ENCODE data around the gene POLR3A. TPM values are rescaled to one million over a fixed set of nuclear protein-coding genes. Genes with fewer than 3 reads are reported as not detected.

POLR3A gene
- total RNA-seq, 2 donors from 2014 or later = 28.2 to 28.6 TPM

DNA sequence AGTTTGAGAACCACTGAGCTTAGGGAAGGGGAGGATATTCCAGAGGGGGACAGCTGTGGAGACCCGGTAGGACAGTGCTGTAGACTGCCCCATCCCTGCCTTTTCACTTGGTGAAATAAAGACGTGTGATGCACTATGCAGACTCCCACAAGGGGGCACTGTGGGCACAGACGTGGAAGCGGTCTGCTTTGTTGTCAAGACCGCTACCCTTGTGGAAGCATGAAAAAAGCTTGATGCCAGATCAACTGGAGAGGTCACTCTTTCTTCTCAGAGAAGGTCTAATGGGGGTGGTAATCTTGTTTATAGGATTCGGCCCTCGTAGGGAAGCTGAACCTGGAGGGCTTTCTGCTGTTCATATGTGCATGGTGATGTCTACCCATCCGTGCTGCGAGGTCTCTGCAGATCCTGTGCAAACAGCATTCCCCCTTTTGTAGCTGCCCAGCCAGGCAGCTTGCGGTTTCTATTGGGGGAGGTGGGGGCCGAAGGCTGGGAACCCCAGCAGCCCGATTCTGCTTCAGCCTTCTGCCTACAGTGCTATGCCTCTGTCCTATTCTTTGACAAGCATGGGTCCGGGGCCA is 18.1 kb upstream of the POLR3A start:
- H3K27me3 Mint-ChIP-seq (ENCODE audit: insufficient read depth) = no peaks in the 10 kb centered on the region
- TF ChIP-seq, protein P1, sequence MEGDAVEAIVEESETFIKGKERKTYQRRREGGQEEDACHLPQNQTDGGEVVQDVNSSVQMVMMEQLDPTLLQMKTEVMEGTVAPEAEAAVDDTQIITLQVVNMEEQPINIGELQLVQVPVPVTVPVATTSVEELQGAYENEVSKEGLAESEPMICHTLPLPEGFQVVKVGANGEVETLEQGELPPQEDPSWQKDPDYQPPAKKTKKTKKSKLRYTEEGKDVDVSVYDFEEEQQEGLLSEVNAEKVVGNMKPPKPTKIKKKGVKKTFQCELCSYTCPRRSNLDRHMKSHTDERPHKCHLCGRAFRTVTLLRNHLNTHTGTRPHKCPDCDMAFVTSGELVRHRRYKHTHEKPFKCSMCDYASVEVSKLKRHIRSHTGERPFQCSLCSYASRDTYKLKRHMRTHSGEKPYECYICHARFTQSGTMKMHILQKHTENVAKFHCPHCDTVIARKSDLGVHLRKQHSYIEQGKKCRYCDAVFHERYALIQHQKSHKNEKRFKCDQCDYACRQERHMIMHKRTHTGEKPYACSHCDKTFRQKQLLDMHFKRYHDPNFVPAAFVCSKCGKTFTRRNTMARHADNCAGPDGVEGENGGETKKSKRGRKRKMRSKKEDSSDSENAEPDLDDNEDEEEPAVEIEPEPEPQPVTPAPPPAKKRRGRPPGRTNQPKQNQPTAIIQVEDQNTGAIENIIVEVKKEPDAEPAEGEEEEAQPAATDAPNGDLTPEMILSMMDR (conservative IDR thresholded peaks at IDR 0.05) = peak; percentile 98
- WGBS, 2 experiments (ENCODE audit: insufficient coverage in 1 of 2, insufficient read length in 1 of 2) = 47 to 59% methylated on average over 9 to 13 of the region's 13 CpGs
- Histone ChIP-seq H3K27ac (ENCODE audit: low read depth, low read length) (no peak overlapping the region), H3K36me3 (ENCODE audit: control insufficient read depth, insufficient read depth, low read length) (peaks cover 4% of the 10 kb centered on the region), H3K9ac (ENCODE audit: extremely low read depth, low read length, poor library complexity, severe bottlenecking) (no peak overlapping the region), H3K27me3 (ENCODE audit: control insufficient read depth, insufficient read depth, low read length, poor library complexity, severe bottlenecking) (no peaks in the 10 kb centered on the region), H3K9me3 (ENCODE audit: control insufficient read depth, low read length) (no peaks in the 10 kb centered on the region), H3K4me3 (ENCODE audit: low read length) (no peak overlapping the region), H3K4me1 (ENCODE audit: control insufficient read depth, insufficient read depth, low read length) (no peaks in the 10 kb centered on the region)
- DNase-seq = peak; percentile 98
- H3K4me1 Mint-ChIP-seq = peaks cover 3% of the 10 kb centered on the region
- H3K9me3 Mint-ChIP-seq = no peaks in the 10 kb centered on the region
- no peak overlapping the region for H3K27ac Mint-ChIP-seq
- H3K4me3 Mint-ChIP-seq = no peak overlapping the region
- peaks cover 5% of the 10 kb centered on the region for H3K36me3 Mint-ChIP-seq (ENCODE audit: low read depth)

DNA sequence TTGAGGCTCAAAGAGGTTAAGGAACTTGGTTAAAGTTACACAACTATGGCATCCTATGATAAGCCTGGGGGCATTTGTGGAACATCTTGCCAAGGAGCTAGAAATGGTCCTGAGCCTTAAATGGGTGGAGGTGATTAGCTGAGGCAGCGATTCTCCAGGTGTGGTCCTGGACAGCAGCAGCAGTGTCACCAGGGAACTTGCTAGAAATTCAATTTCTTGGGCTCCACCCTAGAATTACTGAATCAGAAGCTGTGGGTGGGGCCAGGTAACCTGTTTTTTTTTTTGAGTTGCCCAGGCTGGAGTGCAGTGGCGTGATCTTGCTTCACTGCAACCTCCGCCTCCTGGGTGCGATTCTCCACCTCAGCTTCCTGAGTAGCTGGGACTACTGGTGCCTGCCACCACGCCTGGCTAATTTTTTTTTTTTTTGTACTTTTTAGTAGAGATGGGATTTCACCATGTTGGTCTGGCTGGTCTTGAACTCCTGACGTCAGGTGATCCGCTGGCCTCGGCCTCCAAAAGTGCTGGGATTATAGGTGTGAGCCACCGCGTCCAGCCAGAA is 17.5 kb upstream of the POLR3A start:
- 82 to 88% methylated on average over 6 to 10 of the region's 10 CpGs for WGBS, 2 experiments (ENCODE audit: insufficient coverage in 1 of 2, insufficient read length in 1 of 2)
- no peak for DNase-seq
- no peak overlapping the region for H3K4me3 ChIP-seq (ENCODE audit: low read length)
- H3K27ac ChIP-seq (ENCODE audit: low read depth, low read length) = no peak overlapping the region
- H3K36me3 Mint-ChIP-seq (ENCODE audit: low read depth) = peaks cover 11% of the 10 kb centered on the region
- H3K36me3 ChIP-seq (ENCODE audit: control insufficient read depth, insufficient read depth, low read length) = peaks cover 10% of the 10 kb centered on the region
- H3K4me1 ChIP-seq (ENCODE audit: control insufficient read depth, insufficient read depth, low read length) = no peaks in the 10 kb centered on the region
- no peaks in the 10 kb centered on the region for H3K9me3 Mint-ChIP-seq
- no peaks in the 10 kb centered on the region for H3K27me3 Mint-ChIP-seq (ENCODE audit: insufficient read depth)
- H3K4me1 Mint-ChIP-seq = peaks cover 3% of the 10 kb centered on the region
- H3K27ac Mint-ChIP-seq = no peak overlapping the region
- TF ChIP-seq, protein P1 (conservative IDR thresholded peaks at IDR 0.05) = no peak
- no peak overlapping the region for H3K4me3 Mint-ChIP-seq
- H3K9ac ChIP-seq (ENCODE audit: extremely low read depth, low read length, poor library complexity, severe bottlenecking) = no peak overlapping the region
- H3K27me3 ChIP-seq (ENCODE audit: control insufficient read depth, insufficient read depth, low read length, poor library complexity, severe bottlenecking) = no peaks in the 10 kb centered on the region
- no peaks in the 10 kb centered on the region for H3K9me3 ChIP-seq (ENCODE audit: control insufficient read depth, low read length)

DNA sequence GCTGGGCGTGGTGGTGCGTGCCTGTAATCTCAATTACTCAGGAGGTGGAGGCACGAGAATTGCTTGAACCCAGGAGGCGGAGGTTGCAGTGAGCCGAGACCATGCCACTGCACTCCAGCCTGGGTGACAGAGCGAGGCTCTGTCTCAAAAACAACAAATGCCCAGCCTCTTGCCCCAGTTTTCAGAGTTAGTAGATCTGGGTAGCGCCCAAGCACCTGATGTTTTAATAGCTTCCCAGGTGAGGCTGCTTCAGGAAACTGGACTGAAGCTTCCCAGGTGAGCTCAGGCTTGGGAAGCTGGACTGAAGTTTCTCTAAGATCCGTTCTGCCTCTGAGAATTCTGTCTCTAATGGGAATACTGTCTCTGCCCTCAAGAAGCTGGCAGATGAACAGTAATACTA is 16.5 kb upstream of the POLR3A start:
- Histone ChIP-seq H3K27me3 (ENCODE audit: control insufficient read depth, insufficient read depth, low read length, poor library complexity, severe bottlenecking) (no peaks in the 10 kb centered on the region), H3K27ac (ENCODE audit: low read depth, low read length) (no peak overlapping the region), H3K9me3 (ENCODE audit: control insufficient read depth, low read length) (no peaks in the 10 kb centered on the region), H3K36me3 (ENCODE audit: control insufficient read depth, insufficient read depth, low read length) (peaks cover 20% of the 10 kb centered on the region), H3K9ac (ENCODE audit: extremely low read depth, low read length, poor library complexity, severe bottlenecking) (no peak overlapping the region), H3K4me1 (ENCODE audit: control insufficient read depth, insufficient read depth, low read length) (no peaks in the 10 kb centered on the region), H3K4me3 (ENCODE audit: low read length) (no peak overlapping the region)
- Mint-ChIP-seq H3K4me1 (peaks cover 5% of the 10 kb centered on the region), H3K9me3 (no peaks in the 10 kb centered on the region), H3K27ac (no peak overlapping the region), H3K4me3 (no peak overlapping the region), H3K27me3 (ENCODE audit: insufficient read depth) (no peaks in the 10 kb centered on the region), H3K36me3 (ENCODE audit: low read depth) (peaks cover 20% of the 10 kb centered on the region)
- no peak for DNase-seq
- WGBS, 2 experiments (ENCODE audit: insufficient coverage in 1 of 2, insufficient read length in 1 of 2) = 89 to 92% methylated on average over 7 to 8 of the region's 8 CpGs
- TF ChIP-seq, protein P1 (conservative IDR thresholded peaks at IDR 0.05) = no peak
